Mammary microvascular endothelial cell (primary cell): ENCODE measurements around the gene IL25. TPM values are rescaled to one million over a fixed set of nuclear protein-coding genes. Genes with fewer than 3 reads are reported as not detected.

ENCODE experiments used
- total RNA-seq: library from RNA; depleted of rRNA; stranded (reverse); fragments of >200 nt; gene quantifications from 2 replicates; pipeline ENCODE4 v1.2.3, GENCODE V29; 2015

The IL25 gene
- not detected in 2 replicates for total RNA-seq

DNA sequence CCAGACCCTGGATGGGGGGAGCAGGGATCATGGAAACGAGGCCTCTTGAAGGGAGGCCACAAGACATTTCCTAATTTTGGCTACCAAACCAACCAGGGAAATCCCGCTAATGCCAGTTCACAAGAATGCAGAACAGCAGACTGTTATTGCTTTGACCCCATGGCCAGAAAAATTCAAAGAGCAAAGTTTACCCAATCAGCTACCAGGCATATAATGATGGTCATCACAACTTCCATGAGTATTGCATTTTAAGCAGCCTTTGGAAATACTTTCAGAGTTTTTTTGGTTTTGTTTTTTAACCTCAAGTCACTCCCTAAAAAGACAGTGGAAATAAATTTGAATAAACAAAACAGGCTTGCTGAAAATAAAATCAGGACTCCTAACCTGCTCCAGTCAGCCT lies at the start of gene IL25:
Gene IL25, plus strand, starts transcription at position 301 of the 400 bp plus-strand sequence.

DNA sequence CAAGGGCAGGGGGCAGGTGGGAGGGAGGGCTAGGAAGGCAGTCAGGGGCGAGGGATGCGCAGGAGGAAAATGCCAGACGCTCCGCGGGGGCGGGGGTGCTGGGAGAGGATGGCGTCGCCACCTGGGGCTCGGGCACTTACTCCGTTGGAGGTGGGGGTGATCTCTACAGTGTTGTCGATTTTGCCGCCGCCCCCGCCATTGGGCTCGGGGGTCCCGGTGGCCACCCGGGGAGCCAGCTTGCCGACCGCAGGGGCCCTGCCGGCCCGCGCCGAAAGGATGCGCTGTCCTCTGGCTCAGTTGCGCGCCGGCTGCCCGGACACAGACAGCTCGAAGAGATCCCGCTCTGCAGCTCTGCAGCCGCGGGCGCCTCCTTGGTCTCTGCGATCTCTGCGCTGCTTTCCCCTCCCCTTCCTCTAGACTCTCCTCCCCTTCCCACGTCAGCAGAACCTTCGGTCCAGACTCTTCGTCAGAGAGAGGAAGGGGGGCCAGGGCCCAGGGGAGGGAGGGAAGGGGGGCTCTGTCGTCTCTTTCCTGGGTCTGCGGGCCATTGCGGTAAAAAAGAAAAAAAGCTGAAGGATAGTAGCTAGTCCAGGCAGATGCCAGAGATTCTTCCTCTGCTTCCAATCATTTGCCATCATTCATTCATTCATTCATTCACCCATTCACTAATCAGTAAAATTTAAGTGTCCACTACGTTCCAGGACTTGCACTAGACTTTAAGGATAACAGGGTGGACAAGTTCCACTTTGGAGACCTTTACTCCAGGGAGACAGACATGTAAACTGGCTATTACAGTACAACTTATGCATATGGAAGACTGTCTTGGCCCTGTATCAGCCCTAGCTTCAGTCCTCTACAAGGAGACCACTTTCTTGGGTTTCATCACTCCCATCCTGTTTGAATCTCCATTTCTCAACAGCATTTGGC lies 19.8 kb upstream of the IL25 start, which contains the start of gene SLC22A17:
Gene SLC22A17, minus strand, starts transcription at position 382 of the 927 bp plus-strand sequence.

DNA sequence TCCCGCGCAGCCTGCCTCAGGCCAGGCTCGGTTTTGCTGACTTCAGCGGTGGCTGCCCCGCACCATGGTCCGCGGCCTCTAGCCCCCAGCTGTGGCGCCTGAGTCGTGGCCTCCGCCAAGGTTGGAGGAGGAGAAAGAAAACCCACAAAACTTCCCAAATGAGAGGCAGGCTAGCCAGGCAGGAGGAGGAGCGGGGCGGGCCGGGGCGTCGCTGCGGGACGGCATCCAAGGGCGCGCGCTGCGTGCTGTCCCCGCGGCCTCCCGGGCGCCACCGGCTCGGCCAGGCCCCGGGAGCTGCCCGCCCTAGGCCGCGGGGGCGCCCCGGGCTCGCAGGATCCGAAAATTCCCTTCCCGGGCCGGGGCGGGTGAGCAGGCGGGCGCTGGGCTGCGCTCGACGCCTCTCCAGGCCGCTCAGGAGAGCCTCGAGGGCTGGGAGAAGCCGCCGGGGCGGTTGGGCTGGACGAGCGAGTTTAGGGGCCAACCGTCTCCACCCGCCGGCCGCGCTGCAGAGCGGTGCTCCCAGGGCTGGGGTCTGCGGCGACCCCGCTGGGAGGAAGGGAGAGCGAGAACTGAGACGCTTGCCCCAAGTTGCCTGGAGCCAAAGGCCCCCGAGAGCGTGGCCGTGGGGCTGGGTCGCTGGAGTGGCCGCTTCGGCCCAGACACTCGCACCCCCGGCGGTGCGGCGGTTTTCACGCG lies 7.4 kb upstream of the IL25 start, which contains the start of gene EFS:
Gene EFS, minus strand, starts transcription at position 137 of the 696 bp plus-strand sequence. CDS start 147 bp downstream, outside the sequence.

DNA sequence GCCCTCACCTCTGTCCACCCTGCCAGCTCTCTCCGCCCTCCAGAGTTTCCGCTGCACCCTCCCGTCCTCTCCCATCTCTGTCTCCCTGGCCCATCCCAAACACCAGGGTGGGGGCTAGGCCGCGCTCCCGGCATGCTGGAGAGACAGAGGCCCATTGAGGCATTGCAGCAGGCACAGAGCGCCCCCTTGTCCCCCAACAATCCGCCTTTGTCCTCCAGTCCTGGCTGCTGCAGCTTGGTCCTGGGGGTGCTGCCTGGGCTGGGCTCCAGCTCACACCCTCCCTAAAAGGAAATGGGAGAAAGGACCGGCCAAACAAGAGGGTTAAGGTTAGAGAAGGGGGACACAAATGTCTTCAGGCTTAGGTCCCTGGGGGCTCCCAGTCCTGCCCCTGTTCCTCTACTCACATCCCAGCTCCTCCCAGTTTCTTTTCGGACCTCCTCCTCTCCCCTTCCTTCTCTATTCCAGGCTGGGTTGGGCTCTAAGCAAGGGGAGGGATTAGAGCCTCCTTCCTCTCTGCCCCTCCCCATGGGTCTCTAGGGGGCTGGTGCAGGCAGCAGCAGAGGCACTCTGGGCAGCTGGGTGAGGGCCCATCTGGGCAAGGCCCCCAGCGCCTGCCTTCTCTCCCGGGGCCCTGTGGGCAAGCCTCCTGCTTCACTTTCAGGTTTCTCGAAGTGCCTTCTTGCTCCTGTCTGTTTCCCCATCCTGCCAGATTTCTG lies 4.0 kb downstream of the IL25 start, which contains the start of gene CMTM5:
Gene CMTM5, plus strand, starts transcription at position 565 of the 716 bp plus-strand sequence. CDS start 206 bp downstream, outside the sequence.

DNA sequence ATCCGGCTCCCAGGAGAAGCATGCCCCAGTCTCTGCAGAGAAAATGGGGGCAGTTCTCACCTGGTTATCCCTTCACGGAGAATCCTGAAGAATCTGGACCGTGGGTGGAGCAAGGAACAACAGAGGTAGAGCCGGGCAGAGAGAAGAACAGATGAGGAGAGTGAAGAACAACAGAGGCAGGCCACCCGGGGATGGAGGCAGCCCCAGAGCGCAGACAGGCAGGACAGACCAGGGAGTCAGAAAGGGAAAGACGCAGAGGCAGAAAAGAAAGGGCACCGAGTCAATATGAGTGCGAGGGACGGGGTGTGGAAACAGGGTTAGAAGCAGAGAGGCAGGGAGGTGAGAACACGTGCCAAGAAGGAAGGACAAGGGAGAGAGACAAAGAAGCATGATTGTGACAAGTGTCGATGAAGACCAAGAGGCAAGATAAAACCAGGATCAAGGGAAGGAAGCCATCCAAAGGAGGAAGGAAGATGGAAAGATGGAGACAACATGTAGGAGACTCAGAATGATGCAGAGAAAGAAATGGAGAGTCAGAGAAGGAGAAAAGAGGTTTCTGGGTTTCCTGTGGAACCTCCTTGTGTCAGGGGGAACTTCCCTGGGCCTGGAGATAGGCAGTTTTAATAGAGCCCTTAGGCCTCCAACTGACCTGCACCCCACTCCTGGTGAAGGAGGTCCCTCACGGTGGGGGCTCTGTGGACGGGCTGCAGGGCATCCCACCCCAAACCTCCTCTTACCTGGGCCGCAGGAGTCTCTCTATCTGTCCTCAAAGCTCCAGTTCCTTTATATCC lies 35.1 kb downstream of the IL25 start, which contains the start of gene MYH6:
Gene MYH6, minus strand, starts transcription at position 758 of the 791 bp plus-strand sequence. CDS start 1,050 bp downstream, outside the sequence.

Other genes with a start within 250 kb of the IL25 start
- gene SLC7A8, start 189.1 kb upstream of the IL25 start, total RNA-seq = not detected in 2 replicates
- gene RNF212B, start 134.9 kb upstream of the IL25 start, total RNA-seq = not detected in 2 replicates
- gene HOMEZ, start 86.7 kb upstream of the IL25 start, total RNA-seq = 5.9 and 6.7 TPM in 2 replicates
- gene PPP1R3E, start 70.0 kb upstream of the IL25 start, total RNA-seq = 1.00 and 2.1 TPM in 2 replicates
- 7.7 and 11.4 TPM in 2 replicates for gene BCL2L2, start 66.0 kb upstream of the IL25 start, total RNA-seq
- gene PABPN1, start 51.4 kb upstream of the IL25 start, total RNA-seq = 61.6 and 76.0 TPM in 2 replicates
- gene SLC22A17, start 19.9 kb upstream of the IL25 start, total RNA-seq = 0.20 TPM in 1 of 2 replicates, not detected in the other
- gene EFS, start 7.6 kb upstream of the IL25 start, total RNA-seq = not detected in 2 replicates
- gene CMTM5, start 4.2 kb downstream of the IL25 start, total RNA-seq = not detected in 2 replicates
- 0.05 TPM in 1 of 2 replicates, not detected in the other for gene MYH6, start 35.5 kb downstream of the IL25 start, total RNA-seq
- gene MYH7, start 62.9 kb downstream of the IL25 start, total RNA-seq = not detected in 2 replicates
- 30.2 and 33.4 TPM in 2 replicates for gene NGDN, start 96.9 kb downstream of the IL25 start, total RNA-seq
- under 0.01 and 0.69 TPM in 2 replicates for gene ZFHX2, start 179.0 kb downstream of the IL25 start, total RNA-seq
- 5.5 and 8.3 TPM in 2 replicates for gene THTPA, start 183.5 kb downstream of the IL25 start, total RNA-seq
- 16.8 and 20.3 TPM in 2 replicates for gene AP1G2, start 195.0 kb downstream of the IL25 start, total RNA-seq
- gene JPH4, start 206.0 kb downstream of the IL25 start, total RNA-seq = not detected in 2 replicates